ENCODE results near the gene SPACA1.
"Not testable (repeated sequence)": the region's sequence is repeated elsewhere in the genome, so short reads cannot be mapped to it uniquely, and the experiment has no call there.

SPACA1 gene

GRCh38 chr6:88047510-88048150 lies at the start of gene SPACA1:
Gene SPACA1, plus strand, starts transcription at chr6:88047841. Its CDS starts 65 bp downstream, at chr6:88047906.
- DNase-seq: no peak

DNA sequence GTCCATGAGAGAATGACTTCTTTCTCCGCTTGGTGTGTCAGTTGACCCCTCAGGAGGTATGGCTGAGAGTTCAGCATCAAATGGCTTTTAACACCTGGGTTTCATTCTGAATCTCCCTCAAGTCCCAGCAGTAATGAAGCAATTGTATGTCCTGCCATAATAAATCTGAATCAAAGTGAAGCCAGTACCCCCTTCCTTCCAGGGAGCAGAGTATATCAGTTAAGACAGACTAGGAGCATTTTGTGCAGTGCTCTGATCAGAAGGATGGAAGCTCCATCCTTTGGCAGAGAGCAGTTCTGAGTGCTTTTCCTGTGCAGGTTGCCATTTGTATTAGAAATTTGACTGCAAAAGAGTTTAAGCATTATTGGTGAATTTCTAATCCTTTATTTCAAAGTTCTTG lies 46.9 kb upstream of the SPACA1 start:
- DNase-seq: no peak

GRCh38 chr6:88001279-88001678 lies 46.4 kb upstream of the SPACA1 start:
- DNase-seq: not testable (repeated sequence)

GRCh38 chr6:88004707-88005106 lies 42.9 kb upstream of the SPACA1 start:
- no peak for DNase-seq

GRCh38 chr6:88006557-88006956 lies 41.1 kb upstream of the SPACA1 start:
- no peak for DNase-seq

DNA sequence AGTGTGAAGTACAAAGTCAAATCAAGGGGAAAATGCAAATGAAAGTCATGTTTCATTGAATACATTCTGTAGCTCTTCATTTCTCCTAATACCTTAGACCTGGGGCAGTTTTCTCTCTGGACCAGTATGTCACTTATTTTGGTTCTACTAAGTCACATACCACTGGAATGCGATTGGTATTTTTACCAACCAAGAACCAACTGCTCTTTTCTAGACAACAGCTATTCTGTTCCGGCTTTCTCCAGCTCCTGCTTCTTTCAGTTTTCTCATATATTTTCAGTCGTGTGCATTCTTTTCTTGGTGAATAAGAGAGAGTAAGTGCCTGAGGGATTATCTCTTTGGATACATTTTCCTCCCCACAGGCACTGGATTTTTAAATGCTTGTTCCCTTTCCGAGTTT lies 39.2 kb upstream of the SPACA1 start:
- no peak for DNase-seq

DNA sequence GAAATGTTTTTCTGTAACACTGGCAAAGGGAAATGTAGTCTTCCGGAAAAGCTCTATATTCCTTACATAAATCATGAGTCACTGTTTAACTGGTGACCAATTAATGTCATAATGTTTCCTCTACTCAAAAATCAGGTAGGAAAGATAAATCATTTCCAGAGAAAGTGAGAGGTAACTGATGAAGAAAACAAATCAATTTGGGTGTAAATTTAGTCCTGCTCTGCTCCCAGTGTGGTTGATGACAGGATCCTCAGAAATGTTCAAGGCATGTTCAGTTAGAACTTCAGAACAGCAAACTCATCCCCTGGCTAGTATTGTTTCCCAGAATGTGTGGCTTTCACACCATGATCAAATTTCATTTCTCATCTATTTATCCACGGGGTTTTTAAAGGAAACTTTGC lies 38.8 kb upstream of the SPACA1 start:
- DNase-seq: no peak

DNA sequence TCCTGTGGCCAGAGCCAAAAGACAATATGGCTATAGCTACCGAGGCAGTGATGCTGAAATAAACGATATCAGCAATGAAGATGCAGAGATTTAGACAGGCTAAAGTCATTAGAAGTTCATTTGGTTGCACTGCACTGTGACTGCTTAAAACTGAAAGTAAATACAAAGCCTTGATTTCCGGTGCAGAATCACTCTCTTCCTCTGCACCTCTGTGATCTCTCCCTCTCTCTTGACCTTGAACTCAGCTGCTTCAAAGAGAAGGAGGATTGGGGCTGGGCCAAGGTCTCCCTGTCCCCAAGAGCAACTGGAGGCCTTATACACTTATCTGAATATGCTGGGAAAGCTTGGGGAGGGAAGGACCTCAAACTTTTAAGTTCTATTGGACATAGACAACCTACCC lies 34.6 kb upstream of the SPACA1 start:
- DNase-seq: no peak

DNA sequence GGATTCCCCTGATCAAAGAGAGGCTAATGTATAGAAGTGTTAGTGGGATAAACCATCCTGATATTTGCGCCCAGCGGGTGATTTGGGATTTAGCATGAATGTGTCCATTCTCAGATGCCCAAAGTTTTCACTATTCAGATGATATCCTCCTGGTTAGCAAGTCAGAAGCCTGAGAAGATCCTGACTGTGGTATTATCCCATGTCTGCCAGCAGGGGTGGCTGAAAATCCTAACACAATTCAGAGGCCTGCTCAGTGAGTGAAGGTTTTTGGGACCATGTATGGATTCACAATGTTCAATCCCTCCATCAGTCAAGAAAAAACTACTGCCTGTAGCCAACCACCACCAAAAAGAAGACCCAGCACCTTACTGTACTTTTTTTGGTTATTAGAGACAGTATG lies 34.1 kb upstream of the SPACA1 start:
- DNase-seq: no peak

DNA sequence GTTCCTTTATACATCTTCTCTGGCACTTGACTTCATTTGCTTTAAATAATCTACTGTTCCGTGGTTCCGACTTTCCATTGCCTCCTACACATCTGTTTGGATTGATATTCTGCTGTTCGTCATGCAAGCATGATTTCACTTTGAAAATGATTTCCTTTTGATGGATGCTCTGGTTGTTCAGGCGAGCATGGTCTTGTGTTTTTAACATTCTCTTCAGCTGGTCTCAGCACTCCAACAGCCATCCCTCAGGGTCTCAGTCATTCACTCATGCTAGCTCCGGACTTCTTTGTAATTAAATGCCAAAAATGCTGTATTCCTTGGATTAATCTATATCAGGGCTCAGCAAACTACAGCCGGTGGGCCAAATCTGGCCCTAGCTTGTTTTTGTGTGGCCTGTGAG lies 27.2 kb upstream of the SPACA1 start:
- no peak for DNase-seq

DNA sequence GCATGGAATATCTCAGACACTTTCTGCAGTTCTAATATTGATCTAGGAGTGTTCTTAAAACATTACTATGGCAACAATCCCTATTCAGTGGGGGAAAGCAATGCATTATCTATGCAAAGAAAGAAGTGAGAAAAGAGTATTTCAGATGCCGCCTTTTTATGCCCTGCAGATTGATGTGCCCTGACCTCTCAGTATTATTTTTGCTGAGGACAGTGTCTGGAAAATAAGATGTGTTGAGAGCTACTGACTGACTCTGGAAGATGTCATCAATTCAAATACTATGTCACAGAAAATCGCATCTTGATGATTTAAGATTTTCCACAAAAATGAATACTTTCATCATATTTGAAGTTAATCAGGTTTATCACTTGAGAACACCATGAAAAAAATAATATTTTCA lies 22.9 kb upstream of the SPACA1 start:
- no peak for DNase-seq

- DNase-seq: no peak
Observed at GRCh38 chr6:88031550-88031949, 16.1 kb upstream of the SPACA1 start.

DNA sequence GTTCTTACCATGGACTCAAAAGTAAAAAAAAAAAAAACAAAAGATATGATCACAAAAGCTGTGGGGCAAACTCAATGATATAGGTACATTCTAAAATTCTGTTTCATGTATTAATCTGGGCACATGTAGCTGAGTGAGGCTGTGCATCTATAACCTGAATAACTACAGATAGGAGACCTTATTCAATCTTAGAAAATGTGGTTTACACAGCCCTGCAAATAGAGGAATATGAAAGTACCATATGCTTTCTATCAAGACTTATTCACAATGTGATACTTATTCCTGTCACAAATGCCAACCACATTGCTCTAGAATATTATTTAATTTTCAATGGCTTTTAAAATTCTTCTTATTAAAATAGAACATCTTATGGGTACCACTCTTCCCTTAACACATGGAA lies 3.1 kb upstream of the SPACA1 start:
- DNase-seq: no peak

DNA sequence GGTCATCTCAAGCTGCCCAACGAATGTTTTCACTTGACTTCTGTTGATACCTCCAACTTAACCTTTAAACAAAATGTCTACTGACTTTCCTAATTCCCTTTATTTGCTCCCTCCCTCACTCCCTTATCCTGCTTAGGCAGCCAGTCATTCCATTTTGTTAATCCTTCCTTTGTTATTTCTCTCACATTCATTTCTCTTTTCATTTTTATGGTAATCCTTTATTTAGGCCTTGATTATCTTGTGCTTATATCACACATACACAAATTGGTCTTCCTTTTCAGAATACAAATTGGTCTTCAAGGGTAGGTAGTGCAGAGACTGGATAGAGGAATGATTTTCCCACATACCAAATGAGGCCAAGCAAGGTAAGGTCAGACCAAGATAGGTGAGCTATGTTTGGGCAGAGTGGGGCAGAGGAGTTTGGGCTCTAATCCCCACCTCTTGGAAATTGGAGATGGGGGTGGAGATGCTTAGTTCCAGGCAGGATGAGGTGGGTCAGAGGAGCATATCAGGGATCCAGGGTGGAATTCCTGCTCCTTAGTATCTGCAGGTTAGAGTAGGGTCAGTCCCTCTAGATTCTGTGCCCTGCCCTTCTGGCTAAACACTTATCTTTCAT lies 2.0 kb upstream of the SPACA1 start:
- no peak for DNase-seq

DNA sequence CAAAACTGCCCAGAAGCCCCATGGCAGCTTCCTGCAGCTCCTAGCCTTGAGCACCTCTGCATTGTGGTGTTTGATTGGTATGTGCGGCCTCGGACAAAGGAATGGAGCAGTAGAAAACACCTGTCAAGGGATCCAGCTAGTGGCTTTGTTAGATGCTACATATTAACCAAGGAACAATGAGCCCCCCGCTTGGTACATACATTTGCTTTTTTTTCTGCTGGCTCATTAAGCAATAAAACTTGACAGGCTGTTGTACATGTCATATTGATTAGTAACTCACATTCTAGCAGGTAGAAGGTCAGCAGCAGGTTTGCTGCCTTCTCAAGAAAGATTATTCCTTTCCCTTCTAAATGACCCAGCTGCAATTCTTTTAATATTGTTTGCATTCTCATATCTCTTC lies 937 bp downstream of the SPACA1 start:
- no peak for DNase-seq

DNA sequence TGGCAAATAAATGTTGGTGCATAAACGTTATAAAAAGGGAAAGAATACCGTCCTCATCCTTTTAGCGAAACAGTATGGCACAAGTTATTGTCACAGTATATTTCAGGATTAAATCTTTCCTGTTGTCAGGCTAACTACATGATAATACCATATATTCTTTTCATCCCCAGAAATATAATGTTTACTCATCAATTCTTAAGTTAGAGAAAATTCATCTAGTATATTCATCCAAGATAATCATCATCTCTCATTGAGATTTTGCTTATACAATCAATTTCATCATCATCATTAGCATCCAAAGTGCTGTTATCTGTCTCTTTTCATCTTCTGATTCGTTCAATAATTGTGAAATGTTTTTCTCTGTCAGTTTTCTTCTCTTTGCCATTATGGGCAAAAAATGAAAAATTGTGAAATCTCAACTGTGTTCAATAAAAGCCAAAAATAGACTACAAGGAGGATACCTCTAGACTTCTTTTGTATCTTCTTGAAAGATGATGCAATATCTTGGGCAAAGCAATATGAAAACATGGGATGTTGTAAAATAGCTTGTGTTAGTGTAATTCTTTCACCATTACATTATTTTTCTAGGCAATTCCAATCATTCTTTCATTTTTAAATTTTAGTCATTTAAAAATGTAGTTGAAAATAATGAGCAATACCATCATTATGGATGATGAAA lies 2.6 kb downstream of the SPACA1 start:
- DNase-seq: no peak

GRCh38 chr6:88059191-88059590 lies 11.6 kb downstream of the SPACA1 start:
- DNase-seq: no peak

- DNase-seq: no peak
Observed at GRCh38 chr6:88062376-88062775, 14.7 kb downstream of the SPACA1 start.

- no peak for DNase-seq
Observed at GRCh38 chr6:88072462-88072861, 24.8 kb downstream of the SPACA1 start.

- no peak for DNase-seq
Observed at GRCh38 chr6:88074791-88075190, 27.1 kb downstream of the SPACA1 start.

GRCh38 chr6:88077305-88077704 lies 29.7 kb downstream of the SPACA1 start:
- DNase-seq: no peak

DNA sequence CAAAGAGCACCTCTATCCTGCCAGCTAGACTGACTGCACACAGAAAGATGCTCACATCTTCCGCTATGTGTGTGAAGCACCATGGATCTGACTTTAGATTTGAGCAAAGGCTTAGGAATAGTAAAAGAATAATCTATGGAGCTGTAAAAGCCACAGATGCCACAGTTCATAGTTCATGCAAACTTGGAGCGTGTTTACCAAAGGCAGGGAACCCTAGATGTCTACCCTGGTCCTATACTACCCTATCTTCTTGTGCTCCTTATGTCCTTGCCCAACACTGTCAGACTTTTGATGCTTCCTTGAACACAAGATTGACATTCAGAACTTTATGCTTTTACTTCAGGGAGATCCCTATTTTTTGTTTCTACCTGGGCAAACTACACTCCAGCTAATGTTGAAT lies 39.2 kb downstream of the SPACA1 start:
- no peak for DNase-seq

GRCh38 chr6:88089708-88090107 lies 42.1 kb downstream of the SPACA1 start:
- no peak for DNase-seq

DNA sequence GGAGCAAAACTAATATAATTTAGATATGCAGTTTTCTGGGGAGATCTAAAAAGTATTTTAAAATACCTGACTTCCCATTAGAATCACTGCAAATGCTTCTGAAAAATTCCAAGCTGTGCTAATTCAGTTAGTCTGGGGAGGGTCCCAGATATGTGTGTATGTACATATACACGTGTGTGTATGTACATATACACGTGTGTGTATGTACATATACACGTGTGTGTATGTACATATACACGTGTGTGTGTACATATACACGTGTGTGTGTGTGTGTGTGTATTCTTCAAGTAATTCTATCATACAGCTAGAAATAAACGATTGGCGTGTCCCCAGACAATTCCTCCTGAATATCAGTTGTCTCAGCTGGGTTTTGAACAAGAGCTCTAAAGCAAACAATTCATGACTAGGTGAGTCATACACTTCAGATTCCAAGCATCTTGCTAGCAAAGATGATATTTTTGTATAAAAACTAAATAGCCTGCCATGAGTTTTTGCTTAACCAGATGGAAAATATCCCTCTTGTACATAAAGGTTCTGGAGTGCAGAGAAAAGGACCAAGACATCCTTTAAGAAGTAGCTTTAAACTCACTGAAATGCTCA lies 58.2 kb downstream of the SPACA1 start:
- peak in 1 of 2 donors; percentile 1 for DNase-seq

All from hippocampal formation (tissue), 2 donors.